AG20443 (cell line): Measurements from ENCODE around the gene GALNT1.

Source experiments
- DNase-seq: peaks from one replicate; pipeline ENCODE4 v3.0.0; 2012; ENCODE audit warnings: low spot score, mixed read lengths

The GALNT1 gene

GRCh38 chr18:35756506-35757117 is 175.1 kb downstream of the GALNT1 start:
- DNase-seq = peak; percentile 79
